HFF-Myc (cell line): ENCODE results near the gene STK10.

ENCODE experiments used
- DNase-seq: peaks from one replicate; pipeline ENCODE4 v3.0.0-alpha.2; 2011; ENCODE audit warnings: low read depth; ENCODE audit errors: extremely low read depth
- H3K4me3 ChIP-seq: replicated peaks from 2 replicates; pipeline ENCODE4 v1.5.1; 2011; ENCODE audit warnings: low read depth, mild to moderate bottlenecking, control low read depth, low read length
- CTCF ChIP-seq: IDR thresholded peaks from 2 replicates; pipeline ENCODE4 v1.5.1; 2012; ENCODE audit warnings: mild to moderate bottlenecking, low read depth, low read length, control low read depth; ENCODE audit errors: missing control alignments

Gene STK10

GRCh38 chr5:172076761-172077244 is 111.2 kb downstream of the STK10 start:
- no peak for TF ChIP-seq CTCF
- H3K4me3 ChIP-seq, result no peak overlapping the region
- DNase-seq, result peak; percentile 7

DNA sequence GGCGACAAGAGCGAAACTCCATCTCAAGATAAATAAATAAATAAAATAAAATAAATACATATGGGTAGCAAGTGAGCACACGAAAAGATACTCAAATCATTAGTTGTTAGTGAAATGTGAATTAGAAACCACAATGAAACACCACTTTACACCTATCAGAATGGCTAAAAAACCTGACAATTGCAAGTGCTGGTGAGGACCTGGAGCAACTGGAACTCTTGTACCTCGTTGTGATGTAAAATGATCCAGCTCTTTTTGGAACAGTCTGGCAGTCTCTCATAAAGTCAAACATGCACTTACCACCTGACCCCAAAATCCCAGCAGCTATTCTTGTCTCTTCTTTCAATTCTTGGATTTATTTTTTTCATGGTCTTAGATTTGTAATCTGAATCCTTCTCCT is 112.4 kb downstream of the STK10 start:
- no peak for DNase-seq
- no peak for TF ChIP-seq CTCF
- no peak overlapping the region for H3K4me3 ChIP-seq

DNA sequence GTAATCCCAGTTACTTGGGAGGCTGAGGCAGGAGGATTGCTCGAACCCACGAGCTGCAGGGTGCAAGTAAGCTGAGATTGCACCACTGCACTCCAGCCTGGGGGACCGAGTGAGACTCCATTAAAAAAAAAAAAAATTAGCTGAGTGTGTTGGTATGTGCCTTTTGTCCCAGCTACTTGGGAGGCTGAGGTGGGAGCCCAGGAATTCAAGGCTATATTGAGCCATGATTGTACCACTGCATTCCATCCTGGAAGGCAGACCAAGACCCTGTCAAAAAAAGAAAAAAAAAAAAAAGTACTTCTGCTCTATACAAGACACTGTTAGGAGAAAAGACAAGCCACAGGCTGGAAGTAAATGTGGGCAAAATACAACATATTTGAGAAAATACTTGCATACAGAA is 113.1 kb downstream of the STK10 start:
- DNase-seq, result no peak
- TF ChIP-seq CTCF, result no peak
- no peak overlapping the region for H3K4me3 ChIP-seq

GRCh38 chr5:172071309-172071875 is 116.6 kb downstream of the STK10 start:
- no peak for TF ChIP-seq CTCF
- no peak for DNase-seq
- no peak overlapping the region for H3K4me3 ChIP-seq

- DNase-seq, result no peak
- H3K4me3 ChIP-seq, result no peak overlapping the region
- no peak for TF ChIP-seq CTCF
These were observed 122.5 kb downstream of the STK10 start for GRCh38 chr5:172065431-172066065.

DNA sequence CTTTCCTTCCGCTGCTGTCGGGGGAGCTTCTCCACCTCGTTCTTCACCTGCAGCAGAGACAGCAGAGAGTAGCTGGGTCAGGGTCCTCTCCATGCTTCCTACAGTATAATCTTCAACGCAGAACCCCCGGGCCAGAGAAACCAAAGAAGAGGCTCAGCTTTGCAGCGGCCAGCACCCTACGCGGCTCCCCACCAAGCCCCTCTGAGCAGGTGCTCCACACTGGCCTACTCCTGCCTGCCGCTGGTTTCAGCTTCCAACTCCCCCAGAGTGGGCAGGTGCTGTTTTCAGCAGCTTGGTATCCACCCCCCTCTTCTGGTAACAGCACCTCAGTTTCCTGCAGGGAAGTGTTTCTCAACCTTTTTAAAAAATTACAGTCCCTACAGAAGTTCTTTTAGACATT is 123.3 kb downstream of the STK10 start:
- H3K4me3 ChIP-seq, result no peak overlapping the region
- DNase-seq, result no peak
- no peak for TF ChIP-seq CTCF
